DLD1 (cell line): Measurements from ENCODE around the gene COPG2.

Source experiments
- in situ Hi-C: cut with HindIII; loops from 2 replicates; pipeline ENCODE4 v1.10.0; 2017; ENCODE audit warnings: low sequenced_read_pairs

The COPG2 gene

GRCh38 chr7:130506358-130506757 lies 162.2 kb downstream of the COPG2 start:
- in situ Hi-C loops: no loop called here

GRCh38 chr7:130505753-130506152 lies 162.8 kb downstream of the COPG2 start:
- in situ Hi-C loops: no loop called here

GRCh38 chr7:130500910-130501309 lies 167.6 kb downstream of the COPG2 start:
- in situ Hi-C loops: no loop called here

- in situ Hi-C loops: no loop called here
Measured at GRCh38 chr7:130500463-130500862, 168.1 kb downstream of the COPG2 start.

- in situ Hi-C loops: no loop called here
Measured at GRCh38 chr7:130494431-130494858, 174.1 kb downstream of the COPG2 start.

- in situ Hi-C loops: no loop called here
Measured at GRCh38 chr7:130493275-130493873, 175.2 kb downstream of the COPG2 start.

- in situ Hi-C loops: no loop called here
Measured at GRCh38 chr7:130492523-130493274, 175.8 kb downstream of the COPG2 start.

- in situ Hi-C loops: no loop called here
Measured at GRCh38 chr7:130491841-130492522, 176.6 kb downstream of the COPG2 start, which contains the start of gene MEST. MEST (plus strand) TSS chr7:130492085; CDS start chr7:130492314, 229 bp downstream.

GRCh38 chr7:130490888-130491804 lies 177.4 kb downstream of the COPG2 start:
- in situ Hi-C loops: no loop called here

- in situ Hi-C loops: no loop called here
Measured at GRCh38 chr7:130490311-130490791, 178.2 kb downstream of the COPG2 start.

GRCh38 chr7:130489140-130489983 lies 179.2 kb downstream of the COPG2 start:
- in situ Hi-C loops: no loop called here

GRCh38 chr7:130488392-130489139 lies 180.0 kb downstream of the COPG2 start:
- in situ Hi-C loops: no loop called here

- in situ Hi-C loops: no loop called here
Measured at GRCh38 chr7:130486954-130487436, 181.6 kb downstream of the COPG2 start.

GRCh38 chr7:130486114-130486953 lies 182.2 kb downstream of the COPG2 start:
- in situ Hi-C loops: no loop called here

GRCh38 chr7:130485734-130486113 lies 182.8 kb downstream of the COPG2 start:
- in situ Hi-C loops: no loop called here

GRCh38 chr7:130483031-130483430 lies 185.5 kb downstream of the COPG2 start:
- in situ Hi-C loops: no loop called here

GRCh38 chr7:130481898-130482297 lies 186.7 kb downstream of the COPG2 start:
- in situ Hi-C loops: no loop called here
